OCI-LY7 (cell line): ENCODE measurements around the gene PRDM2. TPM values are rescaled to one million over a fixed set of nuclear protein-coding genes. Genes with fewer than 3 reads are reported as not detected.

Experiments
- BruUV-seq: library from RNA; stranded (reverse); fragments of 400-500 nt; replicated peaks from 2 replicates; lab custom pipeline; 2021; lab: Mats Ljungman, UMichigan
- CTCF ChIA-PET: fragments of 300-600 bp; sonication (Branson Sonifier 250); formaldehyde crosslinking; loops from one replicate; lab custom pipeline; 2022; ENCODE audit warnings: antibody characterized with exemption; ENCODE audit not compliant: unreplicated experiment; lab: Charles Lee
- POLR2A ChIA-PET: fragments of 300-600 bp; sonication (Branson Sonifier 250); formaldehyde crosslinking; loops from one replicate; lab custom pipeline; 2022; ENCODE audit warnings: antibody characterized with exemption; lab: Charles Lee
- DNase-seq: peaks from one replicate; pipeline ENCODE4 v3.0.0-alpha.2; 2015; ENCODE audit warnings: low spot score
- H2AFZ ChIP-seq: fragments of 200-600 bp; sonication (generic), shearing (Covaris generic); 2 replicates; pipeline ENCODE4 v1.6.1; 2014; ENCODE audit warnings: mild to moderate bottlenecking, antibody characterized with exemption, low read length, moderate library complexity
- H3K27ac ChIP-seq: fragments of 200-600 bp; sonication (generic); 2 replicates; pipeline ENCODE4 v1.5.1; 2014; ENCODE audit warnings: mixed run types, low read depth, mild to moderate bottlenecking, moderate library complexity, low read length, inconsistent platforms; ENCODE audit not compliant: poor library complexity, severe bottlenecking
- H3K36me3 ChIP-seq: fragments of 200-600 bp; sonication (generic); 2 replicates; pipeline ENCODE4 v1.6.1; 2014; ENCODE audit warnings: mild to moderate bottlenecking, antibody characterized with exemption, low read length, moderate library complexity, mixed read lengths; ENCODE audit not compliant: insufficient read depth
- H3K4me1 ChIP-seq: fragments of 200-600 bp; sonication (generic); 2 replicates; pipeline ENCODE4 v1.5.1; 2014; ENCODE audit warnings: mild to moderate bottlenecking, low read length; ENCODE audit not compliant: insufficient read depth, poor library complexity, severe bottlenecking
- H3K4me2 ChIP-seq: fragments of 200-600 bp; sonication (generic); 2 replicates; pipeline ENCODE4 v1.6.1; 2014; ENCODE audit warnings: mild to moderate bottlenecking, low read length
- H3K4me3 ChIP-seq: fragments of 200-600 bp; sonication (generic); 2 replicates; pipeline ENCODE4 v1.5.1; 2014; ENCODE audit warnings: mild to moderate bottlenecking, low read depth, low read length; ENCODE audit not compliant: poor library complexity, severe bottlenecking
- H3K79me2 ChIP-seq: fragments of 200-600 bp; sonication (generic); 2 replicates; pipeline ENCODE4 v1.6.1; 2016; ENCODE audit warnings: low read depth, mild to moderate bottlenecking, low read length, moderate library complexity, mixed read lengths; ENCODE audit not compliant: insufficient read depth
- H3K9me2 ChIP-seq: fragments of 200-600 bp; sonication (generic); 2 replicates; pipeline ENCODE4 v1.6.1; 2016; ENCODE audit warnings: mild to moderate bottlenecking, low read length, mixed read lengths; ENCODE audit not compliant: insufficient read depth
- H3K9me3 ChIP-seq: fragments of 200-600 bp; sonication (generic); 2 replicates; pipeline ENCODE4 v1.6.1; 2014; ENCODE audit warnings: mild to moderate bottlenecking, mixed run types, low read length, mixed read lengths
- H4K20me1 ChIP-seq: fragments of 200-600 bp; sonication (generic); 2 replicates; pipeline ENCODE4 v1.6.1; 2014; ENCODE audit warnings: mild to moderate bottlenecking, antibody characterized with exemption, low read length, moderate library complexity, mixed read lengths; ENCODE audit not compliant: insufficient read depth
- CTCF ChIP-seq: fragments of 200-600 bp; sonication (generic); conservative IDR thresholded peaks from 2 replicates; pipeline ENCODE4 v1.5.1; 2014; ENCODE audit warnings: mild to moderate bottlenecking, antibody characterized with exemption, low read length, moderate library complexity, mixed read lengths
- EZH2phosphoT487 ChIP-seq: fragments of 200-600 bp; sonication (generic); IDR thresholded peaks from 2 replicates; pipeline ENCODE4 v1.6.1; 2018; ENCODE audit warnings: low read depth, borderline replicate concordance, mild to moderate bottlenecking, mixed run types, antibody characterized with exemption, low read length, moderate library complexity, mixed read lengths
- intact Hi-C: fragments of 100-400 bp; cut with micrococcal nuclease; formaldehyde crosslinking; loops from one replicate; pipeline ENCODE4 v1.10.0; 2022; ENCODE audit not compliant: unreplicated experiment
- total RNA-seq, 2 experiments: library from RNA; depleted of rRNA in 1 of 2; stranded (reverse); fragments of >200 nt in 1 of 2; shearing (Covaris generic) in 1 of 2; gene quantifications; 2 replicates each; pipeline ENCODE4 v1.2.3, GENCODE V29; 2014 to 2022

Gene PRDM2
- total RNA-seq, 2 experiments from 2014 or later, result 38.7 to 98.2 TPM

- Histone ChIP-seq H3K9me3 (no peaks in the 10 kb centered on the region), H3K27ac (no peak overlapping the region), H3K4me2 (peak overlapping the region; percentile 10; the same call in 1 of the 2 replicates), H3K4me1 (peaks cover 91% of the 10 kb centered on the region), H3K9me2 (no peaks in the 10 kb centered on the region), H3K4me3 (no peak overlapping the region), H4K20me1 (peaks cover 62% of the 10 kb centered on the region), H3K79me2 (peaks cover 100% of the 10 kb centered on the region), H3K36me3 (peaks cover 76% of the 10 kb centered on the region), H2AFZ (no peak overlapping the region)
- POLR2A ChIA-PET, result interaction anchor here (1.0 to 1.4 kb wide), 2 partner anchors 9 to 31 kb away, joined by 3 to 7 read pairs; no protein-coding TSS in a partner anchor
- DNase-seq, result no peak
- intact Hi-C loops, result no loop called here
- TF ChIP-seq CTCF, result no peak
- TF ChIP-seq EZH2phosphoT487, result no peak
- CTCF ChIA-PET, result no interaction called here
- BruUV-seq, result no TSS peak
Measured at GRCh38 chr1:13760340-13760739, 60.4 kb downstream of the PRDM2 start.

- Histone ChIP-seq H3K9me3 (no peaks in the 10 kb centered on the region), H3K79me2 (peaks cover 100% of the 10 kb centered on the region), H3K27ac (no peak overlapping the region), H4K20me1 (peaks cover 62% of the 10 kb centered on the region), H3K4me1 (peaks cover 89% of the 10 kb centered on the region), H3K9me2 (no peaks in the 10 kb centered on the region), H3K4me2 (peak overlapping the region; percentile 10; the same call in 1 of the 2 replicates), H3K36me3 (peaks cover 79% of the 10 kb centered on the region), H3K4me3 (no peak overlapping the region), H2AFZ (no peak overlapping the region)
- no peak for DNase-seq
- intact Hi-C loops, result no loop called here
- no peak for TF ChIP-seq CTCF
- no TSS peak for BruUV-seq
- ChIA-PET CTCF (no interaction called here), POLR2A (interaction anchor here (0.7 to 1.4 kb wide), 3 partner anchors 10 to 31 kb away, joined by 3 to 7 read pairs (median 3); no protein-coding TSS in a partner anchor)
Measured at GRCh38 chr1:13760921-13761320, 60.9 kb downstream of the PRDM2 start.

- Histone ChIP-seq H4K20me1 (peaks cover 54% of the 10 kb centered on the region), H2AFZ (no peak overlapping the region), H3K79me2 (peaks cover 100% of the 10 kb centered on the region), H3K36me3 (peaks cover 80% of the 10 kb centered on the region), H3K4me1 (peaks cover 80% of the 10 kb centered on the region), H3K4me2 (peak overlapping the region; percentile 62; the same call in 1 of the 2 replicates), H3K4me3 (no peak overlapping the region), H3K27ac (no peak overlapping the region), H3K9me2 (no peaks in the 10 kb centered on the region), H3K9me3 (no peaks in the 10 kb centered on the region)
- no TSS peak for BruUV-seq
- CTCF ChIA-PET, result no interaction called here
- POLR2A ChIA-PET, result interaction anchor here (1.4 kb wide), 1 partner anchor 32 kb away, joined by 3 read pairs; no protein-coding TSS in a partner anchor
- no peak for DNase-seq
- intact Hi-C loops, result no loop called here
- no peak for TF ChIP-seq EZH2phosphoT487
- no peak for TF ChIP-seq CTCF
Measured at GRCh38 chr1:13761883-13762282, 61.9 kb downstream of the PRDM2 start.
